Measurements from ENCODE around the gene PXMP4. TPM values are rescaled to one million over a fixed set of nuclear protein-coding genes. Genes with fewer than 3 reads are reported as not detected.

The PXMP4 gene
- total RNA-seq, 3 donors from 2014 or later, result 7.9 to 14.3 (median 9.1) TPM

GRCh38 chr20:33673410-33674293 lies 46.5 kb downstream of the PXMP4 start:
- DNase-seq (ENCODE audit: low spot score in 2 of 2), result no peak
- TF ChIP-seq POLR2AphosphoS5 (IDR thresholded peaks at IDR 0.05) (no peak), CTCF (IDR thresholded peaks at IDR 0.05) (no peak), POLR2A (IDR thresholded peaks at IDR 0.05) (no peak)
- Histone ChIP-seq H3K27ac (peak overlapping the region; percentile 84 to 93), H3K4me3 (peak overlapping the region; percentile 67 to 78 (median 73)), H3K4me1 (peaks cover 0 to 4% of the 10 kb centered on the region in 2 donors), H3K36me3 (no peaks in the 10 kb centered on the region), H3K9me3 (no peaks in the 10 kb centered on the region), H3K27me3 (no peaks in the 10 kb centered on the region)
- intact Hi-C loops (cut with DNase I; ENCODE audit: low total_unique reads), result loop anchor here (2.0 kb wide), 1 partner anchor 61 kb away; no protein-coding TSS in a partner anchor

GRCh38 chr20:33673114-33673409 lies 47.0 kb downstream of the PXMP4 start:
- peaks cover 0 to 4% of the 10 kb centered on the region in 2 donors for H3K4me1 ChIP-seq
- DNase-seq (ENCODE audit: low spot score in 2 of 2), result no peak
- H3K4me3 ChIP-seq, result peak overlapping the region; percentile 67 to 78 (median 73)
- peak overlapping the region; percentile 84 to 93 for H3K27ac ChIP-seq
- no peaks in the 10 kb centered on the region for H3K9me3 ChIP-seq
- no peaks in the 10 kb centered on the region for H3K36me3 ChIP-seq
- H3K27me3 ChIP-seq, result no peaks in the 10 kb centered on the region
- intact Hi-C loops (cut with DNase I; ENCODE audit: low total_unique reads), result no loop called here
- TF ChIP-seq POLR2A (IDR thresholded peaks at IDR 0.05), result no peak
- no peak for TF ChIP-seq CTCF (IDR thresholded peaks at IDR 0.05)
- TF ChIP-seq POLR2AphosphoS5 (IDR thresholded peaks at IDR 0.05), result no peak

GRCh38 chr20:33672426-33673113 lies 47.5 kb downstream of the PXMP4 start:
- Histone ChIP-seq H3K27me3 (no peaks in the 10 kb centered on the region), H3K36me3 (no peaks in the 10 kb centered on the region), H3K4me3 (peak overlapping the region; percentile 67 to 78 (median 73)), H3K4me1 (peaks cover 0 to 4% of the 10 kb centered on the region in 2 donors), H3K9me3 (no peaks in the 10 kb centered on the region), H3K27ac (peak overlapping the region; percentile 10 to 93)
- no peak for DNase-seq (ENCODE audit: low spot score in 2 of 2)
- TF ChIP-seq CTCF (IDR thresholded peaks at IDR 0.05), result no peak
- TF ChIP-seq POLR2A (IDR thresholded peaks at IDR 0.05), result no peak
- TF ChIP-seq POLR2AphosphoS5 (IDR thresholded peaks at IDR 0.05), result no peak
- intact Hi-C loops (cut with DNase I; ENCODE audit: low total_unique reads), result no loop called here

- intact Hi-C loops (cut with DNase I; ENCODE audit: low total_unique reads), result no loop called here
- TF ChIP-seq POLR2AphosphoS5 (IDR thresholded peaks at IDR 0.05), result no peak
- TF ChIP-seq POLR2A (IDR thresholded peaks at IDR 0.05), result no peak
- TF ChIP-seq CTCF (IDR thresholded peaks at IDR 0.05), result no peak
- DNase-seq (ENCODE audit: low spot score in 2 of 2), result no peak
- Histone ChIP-seq H3K27ac (peak overlapping the region; percentile 17 to 26), H3K4me1 (peaks cover 0 to 4% of the 10 kb centered on the region in 2 donors), H3K9me3 (no peaks in the 10 kb centered on the region), H3K4me3 (no peak overlapping the region), H3K27me3 (no peaks in the 10 kb centered on the region), H3K36me3 (no peaks in the 10 kb centered on the region)
Observed at GRCh38 chr20:33671573-33672288, 48.4 kb downstream of the PXMP4 start.
